HT-29 (cell line): ENCODE data around the gene AUH. TPM values are rescaled to one million over a fixed set of nuclear protein-coding genes. Genes with fewer than 3 reads are reported as not detected.

Experiments
- DNase-seq: peaks from one replicate; pipeline ENCODE4 v3.0.0-alpha.2; 2015; ENCODE audit warnings: low spot score
- total RNA-seq: library from RNA; depleted of rRNA; stranded (reverse); fragments of >200 nt; shearing (Covaris generic); gene quantifications from 2 replicates; pipeline ENCODE4 v1.2.3, GENCODE V29; 2014

AUH gene
- total RNA-seq, 1 experiment from 2014 or later = 28.6 TPM

DNA sequence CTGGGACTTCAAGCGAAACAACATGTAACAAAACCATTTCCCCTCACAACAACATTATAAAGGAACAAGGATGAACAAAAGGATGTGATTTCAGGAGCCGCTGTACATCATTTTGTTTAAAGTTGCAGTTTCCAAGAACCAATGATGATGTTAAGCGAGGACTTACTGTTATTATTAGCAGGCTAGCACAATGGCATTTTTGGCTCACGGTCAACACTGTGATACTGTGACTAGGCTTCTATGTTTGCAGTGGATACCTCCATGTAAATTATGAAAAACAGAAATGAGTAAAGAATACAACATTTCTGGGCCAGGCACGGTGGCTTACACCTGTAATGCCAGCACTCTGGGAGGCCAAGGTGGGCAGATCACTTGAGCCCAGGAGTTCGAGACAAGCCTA, 113.0 kb downstream of the AUH start:
- DNase-seq = no peak

DNA sequence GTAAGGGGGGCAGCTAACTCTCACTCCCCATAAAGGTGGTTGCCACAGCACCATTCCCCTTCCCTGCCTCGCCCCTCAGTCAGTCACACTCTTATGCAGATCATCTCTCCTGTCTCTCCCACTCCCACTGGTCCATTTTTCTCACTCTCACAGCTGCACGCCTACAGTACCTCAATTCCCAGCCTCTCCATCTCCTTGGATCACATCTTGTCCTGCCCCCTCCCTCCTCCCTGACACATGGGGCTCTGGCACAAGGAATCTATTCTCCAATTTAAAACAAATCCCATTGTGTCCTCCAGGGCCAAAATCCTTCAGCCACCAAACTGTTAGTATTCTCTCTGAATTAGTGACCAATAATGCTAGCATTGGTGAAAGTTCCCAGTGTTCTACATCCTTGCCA, 114.4 kb downstream of the AUH start:
- no peak for DNase-seq

DNA sequence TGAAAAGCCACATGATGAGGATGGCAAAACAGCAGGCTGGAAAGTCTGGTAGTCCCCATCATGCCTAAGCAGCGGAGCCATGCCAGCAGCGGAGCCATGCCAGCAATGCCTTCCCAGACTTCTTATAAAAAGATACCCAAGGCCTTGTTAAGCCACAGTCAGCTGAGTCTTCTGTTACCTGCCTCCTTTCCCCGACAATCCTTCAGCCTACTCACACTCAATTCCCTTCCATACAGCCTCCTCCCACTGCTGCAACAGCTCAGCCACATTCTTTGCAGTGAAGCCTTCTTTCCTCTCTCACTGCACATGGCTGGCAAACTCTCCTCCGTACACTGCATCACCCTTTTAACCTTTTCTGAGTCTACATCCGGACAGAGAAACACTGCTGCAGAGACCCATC, 114.9 kb downstream of the AUH start:
- no peak for DNase-seq

DNA sequence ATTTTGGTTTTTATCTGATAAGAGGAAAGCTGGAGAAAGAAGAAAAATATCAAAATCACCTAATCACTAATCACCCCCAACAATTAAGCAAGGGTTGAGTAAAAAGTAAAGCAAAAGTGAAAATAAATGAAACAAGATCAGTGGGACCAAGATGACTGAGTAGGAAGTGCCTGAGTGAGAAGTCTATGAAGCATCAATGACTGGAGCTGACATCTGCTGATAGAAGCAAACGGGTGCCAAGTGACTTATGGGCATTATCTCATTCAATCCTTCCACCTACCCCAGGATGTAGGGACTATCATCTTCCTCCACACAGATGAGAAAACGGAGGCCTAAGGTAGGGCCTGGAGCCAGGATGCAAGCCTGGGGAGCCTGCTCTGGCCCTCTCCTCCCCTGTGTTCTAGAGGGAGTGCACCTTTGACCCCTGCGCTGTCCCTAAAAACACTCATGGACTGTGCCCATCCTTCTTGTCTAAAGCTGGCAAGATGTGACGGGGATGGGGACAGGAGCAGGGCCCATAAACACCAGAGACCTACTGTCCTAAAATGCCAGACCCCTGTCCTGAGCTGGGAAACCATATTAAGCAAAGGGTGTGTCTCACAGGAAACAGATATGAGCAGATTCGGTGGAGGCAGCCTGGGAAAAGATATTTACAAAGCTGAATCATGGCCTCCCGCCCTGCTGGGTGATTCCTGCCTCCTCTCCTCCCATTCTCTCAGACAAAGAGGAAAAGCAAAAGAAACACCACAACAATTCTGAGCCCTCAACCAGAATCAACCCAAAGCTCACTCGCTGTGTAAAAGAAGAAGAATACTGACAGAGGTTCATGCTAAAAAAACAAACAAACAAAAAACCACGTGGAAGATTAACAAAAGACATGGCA, 116.0 kb downstream of the AUH start:
- DNase-seq = peak; percentile 21

DNA sequence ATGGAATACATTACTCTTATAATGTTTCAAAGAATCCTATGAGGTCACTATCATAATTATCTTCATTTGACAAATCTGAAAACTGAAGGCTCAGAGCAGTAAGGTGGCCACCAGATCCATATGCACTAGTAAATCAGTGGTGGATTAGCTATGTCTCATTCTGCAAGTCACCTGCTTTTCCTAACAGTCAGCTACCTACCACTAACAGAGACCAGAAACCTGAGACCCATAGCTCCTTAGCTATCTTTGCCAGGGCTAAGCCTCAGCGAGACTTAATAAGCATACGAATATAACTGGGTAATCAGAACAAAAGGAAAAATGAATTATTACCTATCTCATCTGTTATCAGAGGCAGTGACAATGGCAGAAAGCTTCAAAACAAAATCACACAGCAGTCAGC, 118.7 kb downstream of the AUH start:
- DNase-seq = no peak

DNA sequence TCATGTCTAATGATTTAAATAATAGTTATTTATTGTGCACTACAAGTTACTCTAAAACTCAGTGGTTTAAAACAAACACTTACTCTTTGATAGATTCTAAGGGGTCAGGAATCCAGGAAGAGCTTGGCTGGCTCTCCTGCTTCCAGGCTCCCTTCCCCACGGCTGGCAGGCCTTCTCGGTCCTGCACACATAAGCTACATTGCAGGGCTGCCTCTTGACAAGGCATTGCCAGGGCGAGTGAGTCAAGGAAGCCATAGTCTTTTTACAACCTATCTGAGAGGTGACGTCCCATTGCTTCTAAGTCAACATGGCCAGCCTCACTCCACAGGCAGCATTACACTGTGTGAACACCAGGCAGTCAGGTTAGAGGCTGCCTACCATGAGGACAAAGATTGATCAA, 119.8 kb downstream of the AUH start:
- DNase-seq = no peak

DNA sequence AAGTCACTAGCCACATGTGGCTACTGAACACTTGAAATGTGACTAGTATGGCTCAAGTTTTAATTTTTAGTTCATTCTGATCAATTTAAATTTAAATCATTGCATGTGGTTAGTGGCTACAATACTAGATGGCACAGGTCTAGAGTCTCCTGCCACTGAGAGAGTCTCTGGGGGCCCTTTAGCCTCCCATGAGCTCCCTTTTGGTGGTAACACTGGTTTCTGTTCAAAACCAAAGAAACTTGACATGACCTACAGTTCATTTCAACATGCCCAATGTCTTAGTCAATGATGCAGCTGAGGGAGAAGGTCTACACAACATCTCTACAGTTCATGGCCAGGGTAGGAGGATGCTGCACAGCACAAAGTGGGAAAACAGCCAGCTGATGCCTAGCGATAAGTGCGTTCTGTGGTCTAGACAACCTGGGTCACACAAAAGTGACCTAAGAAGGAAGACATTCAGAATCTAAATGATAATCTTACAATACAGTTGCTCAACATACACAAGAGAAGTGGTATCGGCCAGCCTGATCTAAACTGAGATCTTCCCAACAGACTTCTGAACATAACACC, 121.0 kb downstream of the AUH start:
- no peak for DNase-seq

DNA sequence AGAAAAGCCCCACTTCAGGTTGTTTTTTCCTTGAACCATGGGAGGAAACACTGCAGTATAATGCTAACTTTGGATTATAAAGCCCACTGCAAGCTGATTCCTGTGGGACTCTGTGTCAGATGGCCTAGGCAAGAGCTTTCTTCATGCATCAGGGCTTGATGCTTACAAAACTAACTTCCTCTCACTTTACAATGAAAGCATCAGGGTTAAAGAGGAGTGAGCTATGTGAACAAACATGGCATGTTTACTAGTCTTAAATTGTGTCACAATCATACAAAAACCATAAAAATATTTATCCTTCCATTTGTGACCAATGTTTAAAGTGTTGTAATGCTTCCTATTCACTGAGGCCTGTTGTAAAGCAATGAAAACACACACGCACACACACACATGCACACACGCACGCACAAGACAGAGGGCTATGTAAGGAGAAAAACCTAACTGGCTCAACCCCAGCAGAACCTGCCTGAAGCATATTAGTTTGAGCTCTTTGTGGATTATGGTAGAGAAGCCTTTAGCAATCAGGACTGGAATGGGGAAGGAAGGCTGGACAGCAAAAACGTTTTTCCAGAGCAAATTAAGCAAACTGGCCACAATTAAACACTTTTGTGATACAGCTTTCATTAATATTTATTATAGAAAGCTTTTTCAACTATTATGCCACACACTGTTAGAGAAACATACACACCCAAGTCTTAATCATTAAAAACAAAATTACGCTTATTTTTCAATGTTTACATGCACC, 122.2 kb downstream of the AUH start:
- no peak for DNase-seq

DNA sequence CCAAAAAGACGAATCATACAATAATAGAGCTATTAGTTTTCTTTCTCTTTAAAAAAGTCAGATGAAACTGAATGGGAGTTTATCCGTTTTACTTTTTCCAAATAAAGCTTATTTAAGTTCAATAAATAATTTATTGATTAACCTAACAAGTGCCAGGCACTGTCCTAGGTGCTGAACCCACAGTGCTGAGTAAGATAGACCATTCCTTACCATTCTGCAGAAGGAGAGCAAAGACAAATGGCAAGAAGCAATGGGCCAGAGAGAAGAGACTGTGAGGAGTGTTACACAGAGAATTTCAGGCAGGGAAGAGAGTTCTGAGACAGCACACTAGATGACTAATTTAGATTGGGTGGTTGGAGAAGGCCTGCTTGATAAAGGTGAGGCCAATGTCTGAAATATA, 127.2 kb downstream of the AUH start:
- no peak for DNase-seq

DNA sequence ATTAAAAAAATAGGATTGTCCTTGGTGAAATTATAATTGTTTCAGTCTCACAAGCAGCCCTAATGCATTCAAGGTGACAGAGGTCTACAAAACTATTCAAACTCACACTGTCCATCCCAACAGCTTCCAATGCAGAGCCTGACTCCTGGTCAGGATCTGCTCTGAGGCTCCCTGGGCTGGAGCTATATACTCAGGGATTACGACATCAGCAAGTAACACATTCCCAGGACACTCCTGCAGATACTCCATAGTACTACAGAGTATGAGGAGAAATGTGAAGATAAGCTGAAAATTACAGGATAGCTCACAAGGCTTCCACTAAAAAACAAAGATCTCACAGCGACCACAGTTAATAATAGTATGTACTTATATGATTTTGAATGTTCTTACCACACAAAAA, 130.1 kb downstream of the AUH start:
- no peak for DNase-seq

DNA sequence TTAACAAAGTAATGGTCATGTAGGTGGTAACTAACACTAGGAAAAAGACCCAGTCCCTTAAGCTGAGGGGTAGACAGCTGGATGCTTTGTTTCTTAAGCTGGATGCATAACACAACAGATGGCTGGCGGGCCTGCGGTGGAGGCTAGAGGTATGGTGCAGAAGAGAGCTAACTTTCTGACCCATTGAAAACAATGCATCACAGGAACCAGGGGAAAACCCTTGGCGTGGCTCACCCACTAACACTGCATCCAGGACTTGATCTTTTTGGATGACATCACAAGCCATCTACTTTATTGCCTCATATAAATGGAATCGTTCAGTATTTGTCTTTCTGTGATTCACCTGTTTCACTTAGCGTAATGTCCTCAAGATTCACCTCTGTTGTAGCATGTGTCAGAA, 138.7 kb downstream of the AUH start:
- no peak for DNase-seq

DNA sequence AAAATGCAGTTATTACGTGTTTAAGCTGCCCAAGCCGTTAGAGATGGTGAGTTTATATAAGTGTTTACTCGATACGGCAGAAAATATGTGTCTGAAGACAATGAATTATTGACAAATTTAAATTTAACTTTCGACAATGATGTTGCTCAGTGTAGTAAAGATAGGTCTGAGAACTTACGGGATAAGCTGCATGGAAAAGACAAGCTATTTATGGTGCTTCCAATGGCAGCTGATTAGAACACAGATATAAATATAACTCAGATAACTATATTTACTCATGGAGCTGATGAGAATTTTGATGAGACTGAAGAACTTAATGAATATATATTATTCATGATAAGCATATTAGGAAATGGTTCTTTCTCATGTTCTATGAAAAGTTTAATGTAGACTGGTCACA, 139.3 kb downstream of the AUH start:
- DNase-seq = no peak

DNA sequence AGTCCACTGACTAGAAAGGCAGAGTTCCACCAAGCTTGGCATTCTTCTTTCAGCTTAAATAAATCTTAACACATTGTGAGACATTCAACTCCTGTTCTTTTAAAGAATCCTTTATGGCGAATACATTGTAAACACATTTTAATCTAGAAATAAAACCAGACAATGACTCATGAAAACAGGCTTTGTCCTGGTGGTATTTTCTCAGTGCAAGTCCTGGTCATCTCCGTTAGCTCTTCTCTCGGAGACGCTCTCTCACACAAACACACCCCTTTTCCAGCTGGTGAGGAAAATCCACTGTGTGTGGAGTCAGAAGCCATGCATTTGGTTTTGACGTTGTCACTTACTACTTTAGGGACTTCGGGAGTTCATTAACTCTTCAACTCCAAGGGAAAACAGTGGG, 140.4 kb downstream of the AUH start:
- DNase-seq = no peak

DNA sequence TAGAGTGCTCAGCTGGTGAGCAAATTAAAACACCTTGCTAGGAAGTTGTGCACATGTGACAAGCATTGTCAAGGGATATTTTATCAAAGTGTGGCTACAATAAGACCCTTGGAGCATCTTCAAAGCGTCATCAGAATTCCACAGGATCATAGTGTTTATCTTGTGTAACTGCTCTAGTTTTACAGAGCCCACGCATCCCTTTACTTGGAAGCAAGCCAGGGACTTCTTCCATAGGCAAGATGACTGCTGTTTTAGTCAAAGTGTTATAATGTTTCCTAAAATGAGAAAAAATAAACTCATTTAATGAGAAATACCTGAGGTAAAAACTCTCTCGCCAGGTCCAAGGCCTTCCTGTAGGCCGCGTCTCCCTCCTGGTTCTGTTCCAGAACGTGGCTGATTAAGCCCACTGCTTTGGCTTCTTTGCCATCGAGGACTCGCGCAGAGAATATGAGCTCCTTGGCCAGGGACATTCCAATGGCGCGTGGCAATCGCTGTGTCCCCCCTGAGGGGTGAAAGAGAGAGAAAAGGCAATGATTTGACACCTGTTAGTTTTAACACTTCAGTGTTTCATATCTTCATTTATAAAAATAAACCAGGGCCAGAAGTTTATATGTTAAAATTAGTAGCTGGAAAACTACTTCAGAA, 141.1 kb downstream of the AUH start:
- DNase-seq = no peak

DNA sequence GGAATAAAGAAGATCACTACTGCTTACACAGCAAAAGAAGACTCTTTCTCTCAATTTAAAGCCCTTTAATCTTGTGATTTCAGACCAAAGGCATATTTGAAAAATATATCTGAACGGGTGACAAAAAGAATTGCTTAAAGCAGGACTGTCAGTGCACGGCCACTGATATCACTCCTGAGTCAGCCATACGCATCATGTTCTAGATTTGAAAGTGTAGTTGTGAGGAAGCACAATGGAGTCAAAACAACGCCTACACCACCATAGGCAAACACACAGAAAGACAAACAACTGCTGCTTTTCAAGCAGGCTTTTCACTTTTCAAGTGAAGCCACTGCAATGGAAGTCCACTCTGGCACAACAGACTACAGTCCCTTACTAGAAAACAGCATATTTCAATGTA, 141.7 kb downstream of the AUH start:
- DNase-seq = no peak

DNA sequence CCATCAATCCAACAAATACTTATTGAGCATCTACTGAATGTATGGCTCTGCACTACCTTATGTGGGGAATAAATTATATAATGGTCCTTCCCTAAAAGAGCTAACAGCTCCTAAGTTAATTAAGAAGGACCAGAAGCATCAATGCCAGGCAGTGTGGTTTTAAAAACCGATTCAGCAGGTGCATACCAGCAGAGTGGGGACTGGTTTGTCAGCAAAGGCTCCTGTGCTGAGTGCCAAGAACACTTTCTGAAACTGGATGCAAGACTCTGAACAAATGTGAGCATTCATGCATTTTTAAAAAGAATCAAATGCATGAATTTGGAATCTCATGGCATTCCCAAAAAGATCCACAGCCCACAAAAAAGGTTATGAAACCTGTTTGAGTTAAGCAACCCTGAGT, 142.2 kb downstream of the AUH start:
- DNase-seq = no peak

DNA sequence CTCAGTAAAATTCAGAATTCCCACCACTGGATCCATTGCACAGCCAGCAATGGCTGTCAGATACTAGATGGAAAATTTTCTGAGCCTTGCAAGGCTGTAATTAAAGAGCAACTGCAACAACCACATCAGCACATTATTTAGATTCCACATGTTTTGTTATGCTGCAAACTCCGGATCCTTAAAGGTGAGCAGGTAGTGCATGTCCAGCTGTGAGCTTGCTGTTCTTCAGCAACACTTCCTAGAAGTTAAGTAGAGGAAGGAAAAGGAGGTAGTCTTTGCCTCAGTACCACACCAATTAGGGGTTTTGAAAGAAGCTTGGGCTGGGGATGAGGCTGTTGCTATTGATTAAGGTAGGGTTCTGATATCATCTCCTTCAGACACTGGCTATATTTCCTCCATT, 144.3 kb downstream of the AUH start:
- no peak for DNase-seq

DNA sequence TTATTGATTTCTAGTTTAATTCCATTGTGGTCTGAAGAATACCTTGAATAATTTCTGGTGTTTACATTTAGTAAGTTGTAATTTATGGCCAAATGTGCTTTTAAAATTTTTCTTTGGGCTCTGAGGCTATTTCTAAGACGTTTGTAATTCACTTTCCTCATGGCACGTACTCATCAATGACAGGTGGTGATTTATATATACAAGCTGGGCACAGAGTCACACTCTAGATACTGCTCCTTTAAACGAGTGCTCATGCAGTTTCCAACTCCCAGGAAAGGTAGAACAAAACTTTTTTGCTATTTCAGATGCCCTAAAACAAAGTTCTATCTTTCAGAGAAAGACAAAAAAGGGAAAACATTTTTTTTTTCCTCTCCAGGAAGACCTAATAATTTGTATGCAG, 146.9 kb downstream of the AUH start:
- no peak for DNase-seq

DNA sequence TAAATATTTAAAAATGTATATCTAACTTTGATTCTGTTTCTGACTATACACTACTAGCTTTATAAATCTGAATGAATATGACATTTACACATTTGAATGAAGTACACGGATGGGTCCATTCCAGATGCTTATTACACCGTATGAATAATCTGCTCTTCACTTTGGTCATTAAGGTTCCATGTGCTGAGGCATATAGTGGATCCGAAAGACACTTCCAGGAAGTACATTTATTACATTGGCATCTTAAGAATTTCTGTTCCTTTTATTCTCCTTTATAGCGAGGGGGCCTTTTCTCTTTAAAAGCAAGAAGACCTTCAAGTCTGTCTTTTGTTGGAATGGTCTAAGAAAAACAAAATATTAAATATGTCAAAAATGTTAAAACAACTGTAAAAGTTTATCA, 147.6 kb downstream of the AUH start:
- no peak for DNase-seq

DNA sequence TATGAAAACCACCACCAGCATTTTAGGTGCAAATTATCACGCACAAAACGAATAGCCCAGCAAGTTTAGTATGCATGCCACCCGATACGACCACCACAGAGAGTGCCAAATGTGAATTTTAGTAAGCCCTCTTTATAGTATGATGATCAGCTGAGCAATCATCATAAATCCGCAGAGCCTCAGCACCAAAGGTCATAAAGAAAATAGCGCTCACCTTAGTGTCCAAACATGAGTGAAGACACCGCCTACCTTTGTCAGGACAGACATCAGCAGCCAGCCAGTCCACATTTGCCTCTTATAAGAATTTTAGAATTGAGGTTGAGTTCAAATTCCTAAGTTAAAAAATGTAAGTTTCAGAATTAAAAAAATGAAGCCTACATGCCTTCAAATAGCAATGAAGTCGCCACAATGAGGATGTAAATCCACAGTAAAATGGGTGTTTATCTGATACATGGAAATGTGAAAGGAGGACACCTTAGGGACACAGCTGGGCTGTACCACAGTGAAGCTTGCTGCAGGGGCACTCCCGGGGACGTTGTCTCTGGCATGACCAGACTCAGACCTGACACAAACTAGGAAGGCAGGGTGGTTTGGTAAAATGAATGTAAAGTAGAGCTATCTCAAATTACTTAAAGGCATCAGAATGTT, 149.0 kb downstream of the AUH start:
- DNase-seq = no peak

DNA sequence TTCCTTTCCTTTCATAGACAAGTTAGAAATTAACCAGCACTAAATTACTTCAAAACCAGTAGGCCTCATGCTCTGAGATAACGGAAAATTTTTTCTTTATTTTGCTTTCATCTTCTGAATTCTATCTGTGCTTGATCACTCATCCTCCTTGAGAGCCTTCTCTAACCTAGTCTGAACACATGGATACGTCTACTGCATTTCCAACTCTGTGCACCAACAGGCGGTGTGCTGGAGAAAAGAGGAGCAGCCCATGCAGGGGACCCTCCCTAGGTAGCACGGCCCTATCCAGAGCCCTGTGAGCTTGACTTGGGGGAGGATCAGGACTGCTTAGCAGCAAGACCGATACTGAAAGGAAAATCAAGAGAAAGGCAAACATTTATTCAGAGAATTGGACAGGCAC, 149.8 kb downstream of the AUH start:
- no peak for DNase-seq

DNA sequence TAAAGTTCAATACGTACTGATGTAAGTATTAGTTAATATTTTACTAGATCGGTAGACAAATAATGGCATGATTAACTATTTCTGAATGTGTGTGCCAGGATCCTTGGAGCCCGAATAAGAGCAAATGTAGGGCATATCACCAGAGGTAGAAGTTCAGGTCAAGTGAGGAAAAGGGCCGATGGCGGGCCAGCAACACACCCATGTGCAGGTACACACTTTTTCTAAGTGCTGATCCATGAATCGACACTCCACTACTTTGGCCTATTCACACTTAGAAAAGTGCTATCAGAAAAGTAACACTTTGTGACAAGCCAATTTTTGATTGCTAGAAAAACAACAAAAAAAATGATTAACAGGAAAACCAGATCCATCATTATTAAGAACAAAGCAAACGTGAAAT, 150.3 kb downstream of the AUH start:
- DNase-seq = peak; percentile 29
